HG03520 (cell line): Measurements from ENCODE around the gene FAM241A.
"Not testable (repeated sequence)": the region's sequence is repeated elsewhere in the genome, so short reads cannot be mapped to it uniquely, and the experiment has no call there.

Experiments used
- ATAC-seq: cut with Tn5 transposase; IDR thresholded peaks from one replicate; pipeline ENCODE4 v1.9.1; 2021; ENCODE audit warnings: mild to moderate bottlenecking, moderate library complexity; ENCODE audit not compliant: unreplicated experiment

The FAM241A gene

GRCh38 chr4:112172180-112172579 lies 26.9 kb downstream of the FAM241A start:
- ATAC-seq, result peak; percentile 71

DNA sequence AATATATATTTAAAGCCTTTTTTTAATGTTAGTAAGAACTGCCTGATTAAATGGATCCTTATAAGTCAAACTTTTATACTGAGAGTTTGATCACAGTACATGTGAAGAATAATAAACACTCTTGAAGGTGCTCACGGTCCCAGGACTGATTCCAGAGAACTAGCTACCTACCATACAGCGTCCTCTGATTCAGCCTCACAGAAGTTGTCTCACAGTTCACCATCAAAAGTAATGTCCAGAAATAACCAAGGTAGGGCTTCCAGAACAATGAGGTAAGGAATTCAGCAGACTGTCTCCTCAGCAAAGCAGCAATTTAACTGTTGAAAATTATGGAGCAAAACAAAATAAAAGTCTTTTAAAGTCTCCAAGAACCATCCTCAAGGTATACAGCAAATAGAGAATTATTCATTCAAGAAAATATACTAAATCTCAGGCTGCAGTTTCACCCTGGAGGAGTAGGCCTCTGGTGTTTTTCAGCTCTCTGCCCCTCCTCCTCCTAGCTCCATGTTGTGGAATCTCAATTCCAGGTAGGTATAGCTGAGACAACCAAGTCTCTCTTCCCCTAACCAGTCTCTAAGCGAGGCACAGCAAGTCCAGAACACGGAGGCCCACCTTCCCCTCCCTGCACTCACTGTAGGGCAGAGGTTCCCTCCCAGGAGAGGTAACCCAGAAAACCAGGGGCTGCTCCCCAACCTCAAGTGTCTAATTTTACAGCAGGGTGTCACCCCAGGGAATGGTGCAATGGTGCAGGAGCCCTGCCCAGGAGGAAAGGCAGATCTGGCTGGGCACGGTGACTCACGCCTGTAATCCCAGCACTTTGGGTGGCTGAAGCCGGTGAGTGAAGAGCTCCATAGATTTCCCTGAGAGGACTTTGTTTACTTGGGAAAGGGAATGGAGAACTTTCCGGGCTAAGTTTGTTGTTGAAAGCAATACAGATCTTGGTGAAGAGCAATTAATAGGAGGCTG lies 28.6 kb downstream of the FAM241A start:
- ATAC-seq, result no peak

DNA sequence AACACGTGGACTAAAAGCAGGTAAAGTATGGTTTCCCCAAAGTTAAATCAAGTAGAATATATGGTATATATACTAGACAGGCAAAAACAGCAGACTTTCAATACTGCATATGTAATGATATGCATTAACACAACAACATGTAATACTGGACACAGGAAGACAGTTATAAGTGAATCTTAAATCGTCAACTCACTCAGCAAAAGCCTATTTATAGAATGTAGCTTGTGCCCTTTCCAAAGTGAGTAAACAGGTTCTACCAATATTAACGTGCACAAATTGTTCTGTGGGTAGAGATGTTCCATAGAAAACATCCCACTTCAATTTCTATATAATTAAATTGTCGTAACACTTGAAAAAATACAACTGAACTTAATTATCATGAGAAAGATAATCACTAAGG lies 30.6 kb downstream of the FAM241A start:
- ATAC-seq, result no peak

GRCh38 chr4:112176596-112176995 lies 31.3 kb downstream of the FAM241A start:
- no peak for ATAC-seq

- not testable (repeated sequence) for ATAC-seq
Observed at GRCh38 chr4:112178741-112179140, 33.5 kb downstream of the FAM241A start.

DNA sequence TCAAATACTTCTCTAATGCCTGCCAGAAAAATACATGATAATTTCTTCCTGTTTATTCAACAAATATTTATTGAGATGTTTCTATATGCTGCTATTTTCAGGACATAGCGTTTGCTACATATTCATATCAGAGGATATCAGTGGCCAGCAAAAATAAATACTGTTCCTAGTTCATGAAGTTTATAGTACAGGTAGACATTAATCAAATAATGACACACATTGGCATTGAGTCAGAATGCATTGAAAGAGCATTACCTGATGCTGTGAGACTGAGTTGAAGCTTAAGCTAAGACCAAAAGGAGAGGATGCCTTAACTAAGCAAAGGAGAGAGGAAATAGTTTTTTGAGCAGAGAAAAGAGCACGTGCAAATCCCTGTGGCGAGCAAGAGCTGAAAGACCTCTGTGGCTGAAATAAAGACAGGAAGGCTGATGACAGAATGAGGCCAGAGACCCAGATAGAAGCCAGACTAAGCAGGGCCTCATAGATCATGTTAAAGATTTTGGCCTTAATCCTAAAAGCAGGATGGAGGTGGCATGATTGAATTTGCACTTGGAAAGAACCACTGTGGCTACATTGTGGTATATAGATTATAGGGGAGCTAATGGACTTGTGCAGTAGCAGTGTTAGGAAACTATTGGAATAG lies 36.2 kb downstream of the FAM241A start:
- ATAC-seq, result no peak

- ATAC-seq, result no peak
Observed at GRCh38 chr4:112182604-112183003, 37.4 kb downstream of the FAM241A start.

GRCh38 chr4:112183252-112183651 lies 38.0 kb downstream of the FAM241A start:
- no peak for ATAC-seq

DNA sequence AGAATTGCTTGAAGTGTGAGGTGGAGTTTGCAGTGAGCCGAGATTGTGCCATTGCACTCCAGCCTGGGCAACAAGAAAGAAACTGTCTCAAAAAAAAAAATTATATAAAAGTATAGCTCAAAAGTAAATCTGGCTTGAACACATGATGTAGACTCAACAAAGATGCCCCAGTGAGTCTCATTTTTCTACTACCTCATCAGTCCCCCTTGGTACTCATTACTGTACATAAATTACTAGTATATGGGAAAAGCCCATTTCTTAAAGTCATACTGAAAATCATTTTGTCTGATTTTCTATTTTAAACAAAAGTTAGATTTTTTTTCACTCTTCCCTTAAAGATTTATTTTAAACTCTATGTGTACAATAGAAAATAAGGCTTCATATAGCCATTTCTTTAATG lies 39.2 kb downstream of the FAM241A start:
- no peak for ATAC-seq

- peak; percentile 64 for ATAC-seq
Observed at GRCh38 chr4:112185334-112185733, 40.1 kb downstream of the FAM241A start.

GRCh38 chr4:112185740-112186670 lies 40.8 kb downstream of the FAM241A start:
- ATAC-seq, result no peak

DNA sequence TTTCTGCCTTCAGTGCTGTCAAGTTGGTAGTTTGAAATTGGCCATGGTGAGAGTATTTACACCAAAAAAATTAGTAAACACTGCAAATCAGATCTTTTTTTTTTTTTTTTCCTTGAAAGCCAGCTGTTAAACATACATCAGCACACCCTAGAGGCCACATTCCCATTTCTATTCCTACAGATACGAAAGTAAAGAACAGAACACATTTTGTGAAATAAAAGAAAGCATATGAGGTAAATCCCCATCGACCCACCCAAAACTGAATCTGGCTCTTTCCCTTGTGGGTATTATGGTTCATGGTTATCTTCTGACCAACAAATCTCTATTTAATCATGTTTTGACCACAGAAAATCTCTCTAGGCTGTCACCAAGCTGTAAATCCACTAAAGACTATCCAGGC lies 44.5 kb downstream of the FAM241A start:
- no peak for ATAC-seq

GRCh38 chr4:112190684-112191083 lies 45.4 kb downstream of the FAM241A start:
- ATAC-seq, result no peak

GRCh38 chr4:112196461-112196860 lies 51.2 kb downstream of the FAM241A start:
- no peak for ATAC-seq

GRCh38 chr4:112199041-112199440 lies 53.8 kb downstream of the FAM241A start:
- ATAC-seq, result peak; percentile 6

GRCh38 chr4:112201915-112202505 lies 56.8 kb downstream of the FAM241A start:
- ATAC-seq, result no peak

DNA sequence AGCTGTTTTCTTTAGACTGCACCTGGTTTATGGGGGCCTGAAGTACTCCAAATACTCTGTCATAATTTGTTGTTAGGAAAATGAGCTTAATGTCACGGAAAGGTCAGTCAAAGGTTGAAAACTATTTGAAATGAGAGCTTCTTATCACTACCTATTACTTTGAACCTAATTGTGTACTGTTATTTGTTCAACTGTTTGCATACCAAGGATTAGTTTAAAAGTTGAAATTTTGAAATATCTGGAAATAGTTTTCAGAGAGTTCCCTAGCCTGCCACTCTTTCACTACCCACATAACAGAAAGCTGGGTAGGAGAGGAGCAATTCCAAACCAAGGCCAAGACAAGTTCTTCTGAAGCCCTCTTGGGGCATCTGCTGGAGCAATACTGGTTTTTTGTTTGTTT lies 58.3 kb downstream of the FAM241A start:
- no peak for ATAC-seq

- ATAC-seq, result no peak
Observed at GRCh38 chr4:112206431-112206830, 61.2 kb downstream of the FAM241A start.

- not testable (repeated sequence) for ATAC-seq
Observed at GRCh38 chr4:112208137-112209095, 63.2 kb downstream of the FAM241A start.
